Common myeloid progenitor, CD34-positive (primary cell): ENCODE measurements around the gene TNRC6A.

Experiments
- CTCF ChIA-PET: fragments of 350-600 bp; sonication (Branson Sonifier 250); formaldehyde crosslinking; loops from one replicate; lab custom pipeline; 2021; ENCODE audit warnings: antibody characterized with exemption; lab: Charles Lee
- POLR2A ChIA-PET: fragments of 350-600 bp; sonication (Branson Sonifier 250); formaldehyde crosslinking; loops from one replicate; lab custom pipeline; 2021; ENCODE audit warnings: antibody characterized with exemption; lab: Charles Lee
- DNase-seq, 3 donors: peaks; one replicate each; pipeline versions ENCODE4 v3.0.0 to v3.0.0-alpha.2; 2013
- H3K27ac ChIP-seq, 2 experiments: 1 replicate in 1 of 2; 2 replicates in 1 of 2; pipeline ENCODE4 v1.7.0; 2013; ENCODE audit warnings: inconsistent platforms in 2 of 2, low read length in 2 of 2, mild to moderate bottlenecking in 2 of 2, low read depth in 1 of 2, moderate library complexity in 1 of 2; ENCODE audit not compliant: severe bottlenecking in 2 of 2, insufficient read depth in 1 of 2, poor library complexity in 1 of 2
- H3K27me3 ChIP-seq, 5 experiments: replicated peaks in 2 of 5; 1 replicate in 3 of 5; 2 replicates in 2 of 5; pipeline versions ENCODE4 v1.6.1 to v1.7.0; 2013; ENCODE audit warnings: low read length in 4 of 5, mild to moderate bottlenecking in 2 of 5, moderate library complexity in 2 of 5, inconsistent platforms in 1 of 5; ENCODE audit not compliant: insufficient read depth in 5 of 5, control insufficient read depth in 4 of 5
- H3K36me3 ChIP-seq, 4 experiments: 1 replicate in 2 of 4; 2 replicates in 2 of 4; pipeline versions ENCODE4 v1.6.1 to v1.7.0; 2013; ENCODE audit warnings: low read length in 3 of 4, control low read depth in 1 of 4, mild to moderate bottlenecking in 1 of 4; ENCODE audit not compliant: control insufficient read depth in 4 of 4, insufficient read depth in 4 of 4
- H3K4me1 ChIP-seq, 4 experiments: 1 replicate in 3 of 4; 2 replicates in 1 of 4; pipeline versions ENCODE4 v1.6.1 to v1.7.1; 2013; ENCODE audit warnings: low read length in 3 of 4, mild to moderate bottlenecking in 3 of 4, control low read depth in 1 of 4, inconsistent platforms in 1 of 4, moderate library complexity in 1 of 4; ENCODE audit not compliant: control insufficient read depth in 4 of 4, insufficient read depth in 4 of 4; ENCODE audit errors: control extremely low read depth in 1 of 4
- H3K4me3 ChIP-seq, 7 experiments: 1 replicate in 4 of 7; 2 replicates in 3 of 7; pipeline versions ENCODE4 v1.5.1 to v1.7.0; 2013; ENCODE audit warnings: mild to moderate bottlenecking in 7 of 7, low read length in 6 of 7, moderate library complexity in 6 of 7, inconsistent platforms in 2 of 7, low read depth in 2 of 7, control low read depth in 1 of 7; ENCODE audit not compliant: insufficient read depth in 4 of 7, control insufficient read depth in 1 of 7; ENCODE audit errors: extremely low read depth in 1 of 7
- H3K9me3 ChIP-seq, 5 experiments: 1 replicate in 4 of 5; 2 replicates in 1 of 5; pipeline versions ENCODE4 v1.6.1 to v1.7.1; 2013; ENCODE audit warnings: low read length in 4 of 5, mild to moderate bottlenecking in 2 of 5, inconsistent platforms in 1 of 5, low read depth in 1 of 5, moderate library complexity in 1 of 5; ENCODE audit not compliant: control insufficient read depth in 4 of 5, insufficient read depth in 2 of 5; ENCODE audit errors: control extremely low read depth in 1 of 5
- WGBS: methylation state at CpG from one replicate; pipeline ENCODE4 v1.1.5; 2013; ENCODE audit not compliant: insufficient coverage; 5-methylcytosine and 5-hydroxymethylcytosine counted together

TNRC6A gene

GRCh38 chr16:24688359-24688758 is 41.1 kb upstream of the TNRC6A start:
- WGBS: 100% methylated on average over 1 of the region's 2 CpGs
- Histone ChIP-seq H3K36me3 (no peaks in the 10 kb centered on the region), H3K9me3 (no peaks in the 10 kb centered on the region), H3K4me3 (no peak overlapping the region), H3K4me1 (peaks cover 0 to 6% (median 2%) of the 10 kb centered on the region in 4 experiments), H3K27ac (no peak overlapping the region), H3K27me3 (peaks cover 0 to 3% (median 0%) of the 10 kb centered on the region in 5 experiments)
- ChIA-PET POLR2A (no interaction called here), CTCF (no interaction called here)
- DNase-seq: no peak

GRCh38 chr16:24689128-24689527 is 40.3 kb upstream of the TNRC6A start:
- ChIA-PET CTCF (interaction anchor here (0.6 kb wide), 1 partner anchor 168 kb away, joined by 4 read pairs; no protein-coding TSS in a partner anchor), POLR2A (no interaction called here)
- 55% methylated on average over 6 of the region's 7 CpGs for WGBS

GRCh38 chr16:24692854-24693253 is 36.6 kb upstream of the TNRC6A start:
- no peaks in the 10 kb centered on the region for H3K27me3 ChIP-seq
- 73% methylated on average over 2 of the region's 7 CpGs for WGBS
- H3K4me3 ChIP-seq: no peak overlapping the region
- CTCF ChIA-PET: no interaction called here
- no peaks in the 10 kb centered on the region for H3K36me3 ChIP-seq
- H3K4me1 ChIP-seq: no peaks in the 10 kb centered on the region
- H3K9me3 ChIP-seq: no peaks in the 10 kb centered on the region
- no peak overlapping the region for H3K27ac ChIP-seq
- POLR2A ChIA-PET: no interaction called here
- DNase-seq: no peak

More at GRCh38 chr16:24689128-24689527, 40.3 kb upstream of the TNRC6A start:
- DNase-seq: peak; percentile 18 to 33 (median 23)
- Histone ChIP-seq H3K36me3 (no peaks in the 10 kb centered on the region), H3K4me1 (peaks cover 0 to 6% (median 2%) of the 10 kb centered on the region in 4 experiments), H3K4me3 (no peak overlapping the region), H3K27ac (no peak overlapping the region), H3K9me3 (no peaks in the 10 kb centered on the region), H3K27me3 (peaks cover 0 to 3% (median 0%) of the 10 kb centered on the region in 5 experiments)

- Histone ChIP-seq H3K4me3 (no peak overlapping the region), H3K27me3 (peaks cover 0 to 6% (median 0%) of the 10 kb centered on the region in 5 experiments), H3K27ac (no peak overlapping the region), H3K36me3 (no peaks in the 10 kb centered on the region), H3K4me1 (no peaks in the 10 kb centered on the region), H3K9me3 (no peaks in the 10 kb centered on the region)
- no peak for DNase-seq
- POLR2A ChIA-PET: no interaction called here
- 83% methylated on average over 1 of the region's 5 CpGs for WGBS
- CTCF ChIA-PET: no interaction called here
These were observed 34.5 kb upstream of the TNRC6A start for GRCh38 chr16:24694931-24695330.

- CTCF ChIA-PET: no interaction called here
- POLR2A ChIA-PET: no interaction called here
- DNase-seq: no peak
- H3K4me3 ChIP-seq: no peak overlapping the region
- WGBS: 68% methylated on average over 2 of the region's 5 CpGs
- H3K27ac ChIP-seq: no peak overlapping the region
- H3K9me3 ChIP-seq: no peaks in the 10 kb centered on the region
- H3K4me1 ChIP-seq: no peaks in the 10 kb centered on the region
- H3K27me3 ChIP-seq: peaks cover 0 to 6% (median 0%) of the 10 kb centered on the region in 5 experiments
- H3K36me3 ChIP-seq: no peaks in the 10 kb centered on the region
These were observed 32.8 kb upstream of the TNRC6A start for GRCh38 chr16:24696699-24697098.

GRCh38 chr16:24698308-24698707 is 31.1 kb upstream of the TNRC6A start:
- CTCF ChIA-PET: no interaction called here
- H3K36me3 ChIP-seq: no peaks in the 10 kb centered on the region
- POLR2A ChIA-PET: no interaction called here
- no peak overlapping the region for H3K27ac ChIP-seq
- DNase-seq: no peak
- H3K9me3 ChIP-seq: no peaks in the 10 kb centered on the region
- no peak overlapping the region for H3K4me3 ChIP-seq
- WGBS: 100% methylated on average over 2 of the region's 5 CpGs
- H3K4me1 ChIP-seq: no peaks in the 10 kb centered on the region
- H3K27me3 ChIP-seq: peaks cover 0 to 6% (median 0%) of the 10 kb centered on the region in 5 experiments

GRCh38 chr16:24699151-24699723 is 30.2 kb upstream of the TNRC6A start:
- Histone ChIP-seq H3K27me3 (peaks cover 0 to 6% (median 0%) of the 10 kb centered on the region in 5 experiments), H3K9me3 (no peaks in the 10 kb centered on the region), H3K27ac (no peak overlapping the region), H3K36me3 (no peaks in the 10 kb centered on the region), H3K4me3 (no peak overlapping the region), H3K4me1 (no peaks in the 10 kb centered on the region)
- WGBS: 100% methylated on average over 6 of the region's 7 CpGs
- no peak for DNase-seq
- ChIA-PET POLR2A (no interaction called here), CTCF (no interaction called here)
